WTC11 (cell line): Measurements from ENCODE around the gene PREX1. TPM values are rescaled to one million over a fixed set of nuclear protein-coding genes. Genes with fewer than 3 reads are reported as not detected.
A peak's percentile ranks its signal among the peaks of the same experiment; 100 is the strongest.

Experiments used
- ATAC-seq: fragments of 200-7000 bp; cut with Tn5 transposase; 2 replicates; pipeline ENCODE4 v1.10.0; 2021; ENCODE audit warnings: mild to moderate bottlenecking, moderate library complexity
- CTCF ChIA-PET: fragments of 300-600 bp; sonication (Branson Sonifier 250); formaldehyde crosslinking; loops from one replicate; lab custom pipeline; 2021; ENCODE audit warnings: antibody characterized with exemption; lab: Charles Lee
- POLR2A ChIA-PET: fragments of 350-600 bp; sonication (Branson Sonifier 250); formaldehyde crosslinking; loops from one replicate; lab custom pipeline; 2021; ENCODE audit warnings: antibody characterized with exemption; lab: Charles Lee
- DNase-seq: peaks from one replicate; pipeline ENCODE4 v3.0.0; 2021; ENCODE audit warnings: low spot score
- H3K27ac Mint-ChIP-seq: 2 replicates; pipeline ENCODE4 v1.8.0; 2021; ENCODE audit warnings: mixed read lengths
- H3K27me3 Mint-ChIP-seq: 2 replicates; pipeline ENCODE4 v1.8.0; 2021; ENCODE audit warnings: low read depth, mild to moderate bottlenecking, moderate library complexity, mixed read lengths
- H3K36me3 Mint-ChIP-seq: 2 replicates; pipeline ENCODE4 v1.8.0; 2021; ENCODE audit warnings: mixed read lengths
- H3K4me1 Mint-ChIP-seq: 2 replicates; pipeline ENCODE4 v1.8.0; 2022; ENCODE audit warnings: mixed read lengths
- H3K4me3 Mint-ChIP-seq: 2 replicates; pipeline ENCODE4 v1.8.0; 2021; ENCODE audit warnings: mild to moderate bottlenecking, moderate library complexity, mixed read lengths
- H3K9me3 Mint-ChIP-seq: 2 replicates; pipeline ENCODE4 v1.8.0; 2021; ENCODE audit warnings: mixed read lengths
- ARID4B ChIP-seq: sonication (generic); formaldehyde crosslinking; IDR thresholded peaks from 2 replicates; pipeline ENCODE4 v1.8.0; 2023; ENCODE audit warnings: missing genetic modification reagents, mild to moderate bottlenecking, borderline replicate concordance
- E2F4 ChIP-seq: sonication (generic); formaldehyde crosslinking; IDR thresholded peaks from 2 replicates; pipeline ENCODE4 v1.8.1; 2022; ENCODE audit warnings: low read depth, mild to moderate bottlenecking, moderate library complexity, missing genetic modification reagents, borderline replicate concordance
- KAT7 ChIP-seq: sonication (generic); formaldehyde crosslinking; IDR thresholded peaks from 2 replicates; pipeline ENCODE4 v1.8.1; 2023; ENCODE audit warnings: missing genetic modification reagents, mild to moderate bottlenecking, borderline replicate concordance
- MLX ChIP-seq: sonication (generic); formaldehyde crosslinking; IDR thresholded peaks from 2 replicates; pipeline ENCODE4 v1.8.1; 2023; ENCODE audit warnings: mild to moderate bottlenecking, missing genetic modification reagents, moderate library complexity
- SMAD3 ChIP-seq: sonication (generic); formaldehyde crosslinking; IDR thresholded peaks from 2 replicates; pipeline ENCODE4 v1.8.0; 2022; ENCODE audit warnings: missing genetic modification reagents, mild to moderate bottlenecking, borderline replicate concordance
- USF1 ChIP-seq: sonication (generic); formaldehyde crosslinking; IDR thresholded peaks from 2 replicates; pipeline ENCODE4 v1.8.0; 2022; ENCODE audit warnings: mild to moderate bottlenecking, missing genetic modification reagents
- ZBTB43 ChIP-seq: sonication (generic); formaldehyde crosslinking; IDR thresholded peaks from 2 replicates; pipeline ENCODE4 v1.8.1; 2023; ENCODE audit warnings: mild to moderate bottlenecking, missing genetic modification reagents
- ZSCAN18 ChIP-seq: fragments of 250-450 bp; sonication (Bioruptor Pico); IDR thresholded peaks from 2 replicates; pipeline ENCODE4 v2.1.2; 2022; ENCODE audit warnings: mild to moderate bottlenecking, moderate library complexity
- total RNA-seq: library from RNA; stranded (reverse); gene quantifications from 3 replicates; pipeline ENCODE4 v1.2.3, GENCODE V29; 2021
- TF ChIP-seq, protein P1 (sequence below): sonication (generic); formaldehyde crosslinking; IDR thresholded peaks from 2 replicates; pipeline ENCODE4 v1.8.1; 2023; ENCODE audit warnings: mild to moderate bottlenecking, missing genetic modification reagents, moderate library complexity
- TF ChIP-seq, protein P2 (sequence below): sonication (generic); formaldehyde crosslinking; IDR thresholded peaks from 2 replicates; pipeline ENCODE4 v1.8.1; 2022; ENCODE audit warnings: low read depth, missing genetic modification reagents, borderline replicate concordance

Gene PREX1
- total RNA-seq, 1 experiment from 2014 or later, result 17.3 TPM

DNA sequence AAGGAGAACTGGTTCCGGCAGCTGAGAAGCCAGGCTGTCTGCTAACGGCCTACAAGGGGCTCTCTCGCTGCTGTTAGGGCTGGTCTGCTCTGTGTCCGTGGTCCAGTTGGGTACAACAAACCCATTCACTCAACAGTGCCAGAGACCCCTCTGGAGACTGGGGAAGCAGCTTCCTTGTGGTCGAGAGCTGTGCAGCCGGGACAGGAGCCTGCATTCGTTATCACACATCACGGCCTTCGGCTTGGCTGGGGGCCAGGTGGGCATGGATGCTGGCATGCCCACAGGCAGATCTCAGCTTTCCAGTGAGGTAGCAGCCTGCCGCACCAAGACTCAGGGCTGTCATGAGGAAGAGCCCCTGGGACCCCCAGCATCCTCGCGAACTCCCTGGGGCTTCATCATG lies 124.7 kb downstream of the PREX1 start (continued):
- TF ChIP-seq ZSCAN18 (CRISPR knock-in tag), result no peak
- no peak for TF ChIP-seq MLX (CRISPR knock-in tag)
- no peak for TF ChIP-seq ARID4B
- no peak for TF ChIP-seq KAT7 (CRISPR knock-in tag)
- TF ChIP-seq E2F4 (CRISPR knock-in tag), result no peak
- TF ChIP-seq SMAD3 (CRISPR knock-in tag), result no peak
- no peak for TF ChIP-seq ZBTB43

- peak; percentile 94 for TF ChIP-seq USF1 (CRISPR knock-in tag)
- TF ChIP-seq, protein P1, sequence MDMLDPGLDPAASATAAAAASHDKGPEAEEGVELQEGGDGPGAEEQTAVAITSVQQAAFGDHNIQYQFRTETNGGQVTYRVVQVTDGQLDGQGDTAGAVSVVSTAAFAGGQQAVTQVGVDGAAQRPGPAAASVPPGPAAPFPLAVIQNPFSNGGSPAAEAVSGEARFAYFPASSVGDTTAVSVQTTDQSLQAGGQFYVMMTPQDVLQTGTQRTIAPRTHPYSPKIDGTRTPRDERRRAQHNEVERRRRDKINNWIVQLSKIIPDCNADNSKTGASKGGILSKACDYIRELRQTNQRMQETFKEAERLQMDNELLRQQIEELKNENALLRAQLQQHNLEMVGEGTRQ (CRISPR knock-in tag), result peak; percentile 93
- TF ChIP-seq, protein P2, sequence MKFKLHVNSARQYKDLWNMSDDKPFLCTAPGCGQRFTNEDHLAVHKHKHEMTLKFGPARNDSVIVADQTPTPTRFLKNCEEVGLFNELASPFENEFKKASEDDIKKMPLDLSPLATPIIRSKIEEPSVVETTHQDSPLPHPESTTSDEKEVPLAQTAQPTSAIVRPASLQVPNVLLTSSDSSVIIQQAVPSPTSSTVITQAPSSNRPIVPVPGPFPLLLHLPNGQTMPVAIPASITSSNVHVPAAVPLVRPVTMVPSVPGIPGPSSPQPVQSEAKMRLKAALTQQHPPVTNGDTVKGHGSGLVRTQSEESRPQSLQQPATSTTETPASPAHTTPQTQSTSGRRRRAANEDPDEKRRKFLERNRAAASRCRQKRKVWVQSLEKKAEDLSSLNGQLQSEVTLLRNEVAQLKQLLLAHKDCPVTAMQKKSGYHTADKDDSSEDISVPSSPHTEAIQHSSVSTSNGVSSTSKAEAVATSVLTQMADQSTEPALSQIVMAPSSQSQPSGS (CRISPR knock-in tag), result no peak
- ATAC-seq (peak; percentile 67), DNase-seq (peak; percentile 32)
- Mint-ChIP-seq H3K36me3 (no peaks in the 10 kb centered on the region), H3K27ac (0 out of 2 replicates have a peak overlapping the region, but pooled peaks have one; percentile 45), H3K4me3 (no peak overlapping the region), H3K27me3 (no peaks in the 10 kb centered on the region), H3K4me1 (peaks cover 15% of the 10 kb centered on the region), H3K9me3 (no peaks in the 10 kb centered on the region)
- ChIA-PET POLR2A (interaction anchor here (0.6 kb wide), 1 partner anchor 20 kb away, joined by 5 read pairs; no protein-coding TSS in a partner anchor), CTCF (interaction anchor here (0.6 to 2.3 kb wide), 3 partner anchors 20 to 203 kb away, joined by 3 to 10 read pairs (median 3); no protein-coding TSS in a partner anchor)
These were observed 125.3 kb downstream of the PREX1 start for GRCh38 chr20:48702455-48702913.
